B cell (primary cell): ENCODE results near the gene GLRX2. TPM values are rescaled to one million over a fixed set of nuclear protein-coding genes. Genes with fewer than 3 reads are reported as not detected.

ENCODE experiments used
- ATAC-seq: fragments of 200-7000 bp; cut with Tn5 transposase; one replicate; pipeline ENCODE4 v1.10.0; 2021; ENCODE audit warnings: low read depth, mild to moderate bottlenecking, moderate number of reproducible peaks, moderate library complexity
- CTCF ChIA-PET: fragments of 350-600 bp; sonication (Branson Sonifier 250); formaldehyde crosslinking; loops from one replicate; lab custom pipeline; 2021; ENCODE audit warnings: antibody characterized with exemption, inconsistent platforms; lab: Charles Lee
- POLR2A ChIA-PET: fragments of 350-600 bp; sonication (Branson Sonifier 250); formaldehyde crosslinking; loops from one replicate; lab custom pipeline; 2021; ENCODE audit warnings: antibody characterized with exemption; lab: Charles Lee
- DNase-seq: peaks from one replicate; pipeline ENCODE4 v3.0.0; 2013
- H2AFZ ChIP-seq: 2 replicates; pipeline ENCODE4 v1.6.1; 2012; ENCODE audit warnings: mild to moderate bottlenecking, low read depth, low read length; ENCODE audit not compliant: insufficient read depth, poor library complexity, severe bottlenecking
- H3K27ac ChIP-seq, 2 donors: 1 replicate in 1 of 2; 2 replicates in 1 of 2; pipeline ENCODE4 v1.5.1; 2012 to 2013; ENCODE audit warnings: low read length in 2 of 2, mild to moderate bottlenecking in 2 of 2, moderate library complexity in 1 of 2
- H3K27me3 ChIP-seq, 4 experiments: fragments of 200-600 bp in 1 of 4; sonication (generic) in 1 of 4; replicated peaks in 1 of 4; 1 replicate in 2 of 4; 2 replicates in 2 of 4; pipeline versions ENCODE4 v1.6.1 to v1.7.0; 2013 to 2016; ENCODE audit warnings: low read length in 3 of 4, mild to moderate bottlenecking in 2 of 4, mixed read lengths in 1 of 4, moderate library complexity in 1 of 4; ENCODE audit not compliant: insufficient read depth in 4 of 4, control insufficient read depth in 3 of 4; ENCODE audit errors: control extremely low read depth in 1 of 4
- H3K36me3 ChIP-seq, 2 experiments: replicated peaks in 1 of 2; 1 replicate in 1 of 2; 2 replicates in 1 of 2; pipeline versions ENCODE4 v1.6.1 to v1.7.1; 2013; ENCODE audit warnings: low read length in 1 of 2; ENCODE audit not compliant: insufficient read depth in 2 of 2, control insufficient read depth in 1 of 2; ENCODE audit errors: control extremely low read depth in 1 of 2, extremely low read depth in 1 of 2
- H3K4me1 ChIP-seq, 2 donors: fragments of 200-600 bp in 1 of 2; sonication (generic) in 1 of 2; 1 replicate in 1 of 2; 2 replicates in 1 of 2; pipeline versions ENCODE4 v1.5.1 to v1.6.1; 2013 to 2017; ENCODE audit warnings: low read length in 2 of 2; ENCODE audit not compliant: control insufficient read depth in 2 of 2, insufficient read depth in 2 of 2
- H3K4me2 ChIP-seq: replicated peaks from 2 replicates; pipeline ENCODE3; 2012; ENCODE audit warnings: mild to moderate bottlenecking, low read depth, low read length; ENCODE audit not compliant: poor library complexity, severe bottlenecking
- H3K4me3 ChIP-seq, 5 experiments: fragments of 200-600 bp in 1 of 5; sonication (generic) in 1 of 5; 1 replicate in 3 of 5; 2 replicates in 2 of 5; pipeline versions ENCODE4 v1.5.1 to v1.7.0; 2011 to 2016; ENCODE audit warnings: low read length in 4 of 5, mild to moderate bottlenecking in 4 of 5, low read depth in 2 of 5, control low read depth in 1 of 5, moderate library complexity in 1 of 5; ENCODE audit not compliant: insufficient read depth in 1 of 5; ENCODE audit errors: control extremely low read depth in 1 of 5, extremely low read depth in 1 of 5
- H3K79me2 ChIP-seq: fragments of 200-600 bp; sonication (generic); one replicate; pipeline ENCODE4 v1.6.0; 2016; ENCODE audit warnings: low read length; ENCODE audit not compliant: control insufficient read depth, insufficient read depth
- H3K9ac ChIP-seq: fragments of 200-600 bp; sonication (generic); 2 replicates; pipeline ENCODE4 v1.6.1; 2017; ENCODE audit warnings: mild to moderate bottlenecking, low read length, moderate library complexity
- H3K9me3 ChIP-seq, 3 donors: one replicate each; pipeline versions ENCODE4 v1.6.1 to v1.7.1; 2013; ENCODE audit warnings: low read length in 2 of 3; ENCODE audit not compliant: control insufficient read depth in 2 of 3, insufficient read depth in 1 of 3; ENCODE audit errors: control extremely low read depth in 1 of 3
- H4K20me1 ChIP-seq: 2 replicates; pipeline ENCODE4 v1.6.0; 2012; ENCODE audit warnings: mild to moderate bottlenecking, low read length; ENCODE audit not compliant: insufficient read depth, control insufficient read depth, poor library complexity, severe bottlenecking
- H3K27ac Mint-ChIP-seq: one replicate; pipeline ENCODE4 v1.8.0; 2021; ENCODE audit warnings: mixed read lengths
- H3K27me3 Mint-ChIP-seq: one replicate; pipeline ENCODE4 v1.8.0; 2021; ENCODE audit warnings: mixed read lengths
- H3K4me1 Mint-ChIP-seq: one replicate; pipeline ENCODE4 v1.8.0; 2021; ENCODE audit warnings: mixed read lengths
- H3K4me3 Mint-ChIP-seq: one replicate; pipeline ENCODE4 v1.8.0; 2021; ENCODE audit warnings: mixed read lengths
- H3K9me3 Mint-ChIP-seq: one replicate; pipeline ENCODE4 v1.8.0; 2022; ENCODE audit warnings: mixed read lengths; ENCODE audit not compliant: insufficient read depth
- CTCF ChIP-seq: fragments of 200-600 bp; IDR thresholded peaks from one replicate; pipeline ENCODE4 v1.8.0; 2022; ENCODE audit warnings: antibody characterized with exemption, mild to moderate bottlenecking
- EZH2 ChIP-seq: IDR thresholded peaks from 2 replicates; pipeline ENCODE4 v1.6.1; 2012; ENCODE audit warnings: borderline replicate concordance, low read depth, mild to moderate bottlenecking, moderate library complexity, low read length; ENCODE audit not compliant: insufficient read depth, poor library complexity, severe bottlenecking
- WGBS: methylation state at CpG from one replicate; pipeline ENCODE4 v1.1.5; 2013; ENCODE audit warnings: missing lambda C conversion rate; ENCODE audit not compliant: insufficient coverage; 5-methylcytosine and 5-hydroxymethylcytosine counted together
- intact Hi-C: fragments of 100-400 bp; cut with micrococcal nuclease; formaldehyde crosslinking; loops from one replicate; pipeline ENCODE4 v1.10.0; 2022
- polyA plus RNA-seq: library from polyadenylated mRNA; depleted of rRNA; stranded (reverse); fragments of >200 nt; gene quantifications from 2 replicates; pipeline ENCODE4 v1.2.3, GENCODE V29; 2012
- total RNA-seq, 2 donors: library from RNA; stranded (reverse); fragments of 120-200 nt in 1 of 2; gene quantifications; 1 replicate in 1 of 2; 2 replicates in 1 of 2; pipeline versions ENCODE4 v1.2.3 to v1.2.4, GENCODE V29; 2013 to 2022

The GLRX2 gene
- total and polyA plus RNA-seq, 2 donors (not counting 1 experiment from before 2014, with no cell fraction given): 2.7 to 12.9 TPM

- H3K79me2 ChIP-seq: peaks cover 17% of the 10 kb centered on the region
- no peak for ATAC-seq
These were observed 13.9 kb upstream of the GLRX2 start for GRCh38 chr1:193118803-193119730.

More at GRCh38 chr1:193118803-193119730, 13.9 kb upstream of the GLRX2 start:
- Histone ChIP-seq H4K20me1 (peaks cover 11% of the 10 kb centered on the region), H3K27me3 (no peaks in the 10 kb centered on the region), H3K9ac (no peak overlapping the region), H3K4me2 (no peak overlapping the region), H3K9me3 (no peaks in the 10 kb centered on the region), H3K27ac (no peak overlapping the region), H3K4me3 (no peak overlapping the region), H3K4me1 (peaks cover 16 to 20% of the 10 kb centered on the region in 2 donors), H3K36me3 (no peaks in the 10 kb centered on the region), H2AFZ (peak overlapping the region; percentile 45)
- ChIA-PET CTCF (interaction anchor here (1.0 kb wide), 1 partner anchor 310 kb away, joined by 4 read pairs; the partner anchor contains the start of gene RGS2), POLR2A (no interaction called here)
- DNase-seq: no peak
- Mint-ChIP-seq H3K27me3 (no peaks in the 10 kb centered on the region), H3K4me1 (peaks cover 28% of the 10 kb centered on the region), H3K4me3 (no peak overlapping the region), H3K9me3 (no peaks in the 10 kb centered on the region), H3K27ac (no peak overlapping the region)
- intact Hi-C loops: no loop called here
- 100% methylated on average over 1 of the region's 4 CpGs for WGBS
- TF ChIP-seq EZH2: no peak
- TF ChIP-seq CTCF: no peak
